Suprapubic skin (tissue), 4 donors: Measurements from ENCODE around the gene CAPN9.

Source experiments
- CTCF ChIP-seq, 2 donors: fragments of 200-600 bp in 1 of 2; fragments of 450-650 bp in 1 of 2; sonication (generic) in 1 of 2; IDR thresholded peaks; one replicate each; pipeline ENCODE4 v1.5.1; 2016 to 2019; ENCODE audit warnings: antibody characterized with exemption in 2 of 2, mild to moderate bottlenecking in 1 of 2, moderate library complexity in 1 of 2
- EP300 ChIP-seq: sonication (generic); formaldehyde crosslinking; IDR thresholded peaks from one replicate; pipeline ENCODE4 v1.6.1; 2017; ENCODE audit warnings: antibody characterized with exemption
- POLR2AphosphoS5 ChIP-seq, 3 donors: sonication (generic); formaldehyde crosslinking; IDR thresholded peaks; one replicate each; pipeline ENCODE4 v1.6.1; 2017; ENCODE audit warnings: antibody characterized with exemption in 3 of 3

- no peak for TF ChIP-seq POLR2AphosphoS5 (IDR thresholded peaks at IDR 0.05)
- no peak for TF ChIP-seq EP300
- TF ChIP-seq CTCF (IDR thresholded peaks at IDR 0.05): no peak
These were observed 5.2 kb downstream of the CAPN9 start for GRCh38 chr1:230752407-230752806.
